HG03558 (cell line): Measurements from ENCODE around the gene MAP2K7.

ENCODE experiments used
- ATAC-seq: cut with Tn5 transposase; IDR thresholded peaks from one replicate; pipeline ENCODE4 v1.9.1; 2021; ENCODE audit warnings: moderate number of reproducible peaks; ENCODE audit not compliant: unreplicated experiment; ENCODE audit errors: extremely low read depth

The MAP2K7 gene

GRCh38 chr19:7866399-7867091 lies 37.1 kb upstream of the MAP2K7 start:
- no peak for ATAC-seq

- ATAC-seq, result no peak
Measured at GRCh38 chr19:7867092-7867844, 36.4 kb upstream of the MAP2K7 start.

- ATAC-seq, result no peak
Measured at GRCh38 chr19:7868326-7868670, 35.4 kb upstream of the MAP2K7 start.

GRCh38 chr19:7868671-7869452 lies 34.8 kb upstream of the MAP2K7 start:
- ATAC-seq, result no peak

- no peak for ATAC-seq
Measured at GRCh38 chr19:7869453-7869909, 34.2 kb upstream of the MAP2K7 start.

GRCh38 chr19:7869910-7870511 lies 33.7 kb upstream of the MAP2K7 start:
- ATAC-seq, result no peak

GRCh38 chr19:7870571-7871436 lies 32.9 kb upstream of the MAP2K7 start:
- ATAC-seq, result no peak

- no peak for ATAC-seq
Measured at GRCh38 chr19:7871437-7872305, 32.0 kb upstream of the MAP2K7 start.

GRCh38 chr19:7872306-7873204 lies 31.1 kb upstream of the MAP2K7 start:
- ATAC-seq, result no peak

- no peak for ATAC-seq
Measured at GRCh38 chr19:7873304-7874075, 30.2 kb upstream of the MAP2K7 start.

- no peak for ATAC-seq
Measured at GRCh38 chr19:7874076-7874896, 29.4 kb upstream of the MAP2K7 start, which contains the start of gene PRR36. Gene PRR36 (minus strand): TSS chr19:7874390. CDS start chr19:7873689, 701 bp downstream.

- no peak for ATAC-seq
Measured at GRCh38 chr19:7874897-7875273, 28.8 kb upstream of the MAP2K7 start.

GRCh38 chr19:7877249-7877836 lies 26.3 kb upstream of the MAP2K7 start:
- ATAC-seq, result no peak

- no peak for ATAC-seq
Measured at GRCh38 chr19:7879111-7879807, 24.4 kb upstream of the MAP2K7 start.

GRCh38 chr19:7879836-7880235 lies 23.8 kb upstream of the MAP2K7 start:
- ATAC-seq, result no peak
